Neural cell (in vitro differentiated cells): ENCODE results near the gene DDT. TPM values are rescaled to one million over a fixed set of nuclear protein-coding genes. Genes with fewer than 3 reads are reported as not detected.

Experiments
- H2AFZ ChIP-seq: fragments of 200-600, 300-800 bp; sonication (generic), shearing (Covaris generic); 2 replicates; pipeline ENCODE4 v1.6.0; 2014; ENCODE audit warnings: low read depth, mild to moderate bottlenecking, antibody characterized with exemption, low read length, moderate library complexity
- H3F3A ChIP-seq: fragments of 200-600 bp; shearing (Covaris generic); 2 replicates; pipeline ENCODE4 v1.6.1; 2016; ENCODE audit warnings: mild to moderate bottlenecking, moderate library complexity, mixed read lengths, antibody characterized with exemption, low read length; ENCODE audit not compliant: insufficient read depth, poor library complexity, severe bottlenecking
- H3K27ac ChIP-seq: fragments of 200-600, 300-800 bp; sonication (generic), shearing (Covaris generic); 2 replicates; pipeline ENCODE4 v1.5.1; 2014; ENCODE audit warnings: mild to moderate bottlenecking, low read length, moderate library complexity
- H3K27me3 ChIP-seq: fragments of 300-800, 200-600 bp; sonication (generic), shearing (Covaris generic); 2 replicates; pipeline ENCODE4 v1.6.0; 2014; ENCODE audit warnings: mild to moderate bottlenecking, low read depth, low read length, moderate library complexity; ENCODE audit not compliant: insufficient read depth
- H3K36me3 ChIP-seq: fragments of 300-800, 200-600 bp; sonication (generic), shearing (Covaris generic); 2 replicates; pipeline ENCODE4 v1.5.1; 2014; ENCODE audit warnings: mild to moderate bottlenecking, antibody characterized with exemption, low read length, moderate library complexity; ENCODE audit not compliant: insufficient read depth
- H3K4me2 ChIP-seq: fragments of 300-800, 200-600 bp; sonication (generic), shearing (Covaris generic); 2 replicates; pipeline ENCODE4 v1.6.0; 2014; ENCODE audit warnings: mild to moderate bottlenecking, low read length
- H3K4me3 ChIP-seq: fragments of 300-800, 200-600 bp; sonication (generic), shearing (Covaris generic); 2 replicates; pipeline ENCODE4 v1.5.1; 2014; ENCODE audit warnings: mild to moderate bottlenecking, low read length, moderate library complexity
- H3K79me2 ChIP-seq: fragments of 200-600 bp; shearing (Covaris generic); replicated peaks from 2 replicates; pipeline ENCODE4 v1.6.0; 2014; ENCODE audit warnings: mild to moderate bottlenecking, low read length, moderate library complexity; ENCODE audit not compliant: insufficient read depth
- H3K9ac ChIP-seq: fragments of 300-800, 200-600 bp; sonication (generic), shearing (Covaris generic); 2 replicates; pipeline ENCODE4 v1.6.1; 2016; ENCODE audit warnings: mild to moderate bottlenecking, low read length, mixed read lengths
- H3K9me2 ChIP-seq: fragments of 200-600 bp; shearing (Covaris generic); 2 replicates; pipeline ENCODE4 v1.6.1; 2016; ENCODE audit warnings: mild to moderate bottlenecking, low read length, mixed read lengths; ENCODE audit not compliant: insufficient read depth
- H3K9me3 ChIP-seq: fragments of 200-600, 300-800 bp; sonication (generic), shearing (Covaris generic); 2 replicates; pipeline ENCODE4 v1.6.1; 2016; ENCODE audit warnings: mild to moderate bottlenecking, mixed run types, low read length, moderate library complexity, mixed read lengths
- H4K20me1 ChIP-seq: fragments of 200-600 bp; shearing (Covaris generic); 2 replicates; pipeline ENCODE4 v1.6.1; 2016; ENCODE audit warnings: mild to moderate bottlenecking, mixed run types; ENCODE audit not compliant: insufficient read depth
- CTCF ChIP-seq: fragments of 450-650 bp; IDR thresholded peaks from 2 replicates; pipeline ENCODE4 v1.5.1; 2014; ENCODE audit warnings: antibody characterized with exemption, mild to moderate bottlenecking, moderate library complexity; ENCODE audit not compliant: poor library complexity, severe bottlenecking
- EP300 ChIP-seq: fragments of 450-650 bp; conservative IDR thresholded peaks from 2 replicates; pipeline ENCODE4 v1.6.1; 2014; ENCODE audit warnings: antibody characterized with exemption, mild to moderate bottlenecking, moderate library complexity; ENCODE audit not compliant: poor library complexity, severe bottlenecking
- EZH2 ChIP-seq: fragments of 200-600, 300-800 bp; shearing (Covaris generic), sonication (generic); IDR thresholded peaks from 2 replicates; pipeline ENCODE4 v1.6.1; 2014; ENCODE audit warnings: antibody characterized with exemption, low read length, borderline replicate concordance, mild to moderate bottlenecking; ENCODE audit not compliant: insufficient read depth, poor library complexity, severe bottlenecking
- MXI1 ChIP-seq: fragments of 450-650 bp; conservative IDR thresholded peaks from 2 replicates; pipeline ENCODE4 v1.6.1; 2014; ENCODE audit warnings: antibody characterized with exemption, mild to moderate bottlenecking; ENCODE audit not compliant: poor library complexity, severe bottlenecking
- POLR2AphosphoS5 ChIP-seq: IDR thresholded peaks from 2 replicates; pipeline ENCODE4 v1.6.1; 2012
- RAD21 ChIP-seq: fragments of 450-650 bp; conservative IDR thresholded peaks from 2 replicates; pipeline ENCODE4 v1.6.1; 2014; ENCODE audit warnings: antibody characterized with exemption, mild to moderate bottlenecking, moderate library complexity
- REST ChIP-seq: IDR thresholded peaks from 2 replicates; pipeline ENCODE4 v1.6.1; 2012; ENCODE audit warnings: borderline replicate concordance
- SMC3 ChIP-seq: fragments of 450-650 bp; conservative IDR thresholded peaks from 2 replicates; pipeline ENCODE4 v1.6.1; 2014; ENCODE audit warnings: antibody characterized with exemption, mild to moderate bottlenecking, moderate library complexity; ENCODE audit not compliant: poor library complexity
- TAF1 ChIP-seq: IDR thresholded peaks from 2 replicates; pipeline ENCODE4 v1.6.1; 2012; ENCODE audit warnings: low read depth
- polyA plus RNA-seq: library from polyadenylated mRNA; depleted of rRNA; stranded (reverse); fragments of >200 nt; gene quantifications from 2 replicates; pipeline ENCODE4 v1.2.3, GENCODE V29; 2014

DDT gene
- polyA plus RNA-seq, 1 donor from 2014 or later: 122 TPM

- H3K9me3 ChIP-seq: no peaks in the 10 kb centered on the region
These were observed 33.7 kb upstream of the DDT start for GRCh38 chr22:24008022-24008283.

DNA sequence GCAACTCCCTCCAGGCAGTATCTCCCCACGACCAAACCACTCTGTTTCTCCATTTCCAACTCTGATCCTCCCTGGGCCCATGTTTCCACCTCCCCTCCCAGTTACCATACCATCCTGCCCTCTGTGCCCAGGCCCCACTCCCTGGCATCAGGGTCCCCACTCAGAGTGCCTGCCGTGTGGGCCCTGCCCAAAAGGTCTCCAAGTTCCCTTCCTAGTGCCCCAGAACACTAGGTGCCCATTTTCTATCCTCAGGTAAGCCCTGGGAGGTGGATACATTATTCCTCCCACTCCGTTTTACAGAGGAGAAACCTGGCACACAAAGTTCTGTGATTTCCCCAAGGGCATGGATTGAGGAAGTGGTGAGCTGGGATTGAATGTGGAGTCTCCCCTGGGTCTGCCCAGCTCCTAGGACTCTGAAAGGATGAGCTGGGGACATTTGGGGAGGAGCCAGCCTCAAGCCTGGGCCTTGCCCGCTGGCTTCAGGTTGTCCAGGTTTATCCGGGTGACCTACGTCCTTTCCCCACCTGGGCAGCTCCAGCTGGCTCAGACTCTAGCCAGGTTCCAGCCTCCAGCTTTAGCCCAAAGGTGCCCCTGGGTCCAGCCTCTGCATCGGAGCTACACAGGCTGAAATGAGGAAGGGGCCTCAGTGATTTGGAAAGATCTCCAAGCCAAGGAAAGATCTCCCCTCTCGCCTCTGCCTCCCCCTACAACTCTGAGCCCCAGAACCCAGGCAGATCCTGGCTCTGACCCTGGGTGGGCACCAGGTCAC is 33.2 kb upstream of the DDT start:
- Histone ChIP-seq H3K9me3 (no peaks in the 10 kb centered on the region), H3K4me2 (no peak overlapping the region), H3K27ac (no peak overlapping the region), H2AFZ (no peak overlapping the region), H3F3A (no peaks in the 10 kb centered on the region), H4K20me1 (no peaks in the 10 kb centered on the region), H3K27me3 (no peaks in the 10 kb centered on the region), H3K4me3 (no peak overlapping the region), H3K9ac (no peak overlapping the region), H3K9me2 (no peaks in the 10 kb centered on the region), H3K79me2 (peaks cover 10% of the 10 kb centered on the region), H3K36me3 (no peaks in the 10 kb centered on the region)
- no peak for TF ChIP-seq TAF1
- no peak for TF ChIP-seq EZH2
- TF ChIP-seq CTCF: no peak
- no peak for TF ChIP-seq POLR2AphosphoS5
- no peak for TF ChIP-seq EP300
- TF ChIP-seq MXI1: no peak
- no peak for TF ChIP-seq SMC3

More at GRCh38 chr22:24008022-24008283, 33.7 kb upstream of the DDT start:
- Histone ChIP-seq H3K27ac (no peak overlapping the region), H3K4me2 (no peak overlapping the region), H3F3A (no peaks in the 10 kb centered on the region), H3K9me2 (no peaks in the 10 kb centered on the region), H3K27me3 (no peaks in the 10 kb centered on the region), H4K20me1 (no peaks in the 10 kb centered on the region), H3K36me3 (no peaks in the 10 kb centered on the region), H3K9ac (no peak overlapping the region), H3K4me3 (no peak overlapping the region), H2AFZ (no peak overlapping the region), H3K79me2 (peaks cover 16% of the 10 kb centered on the region)
- no peak for TF ChIP-seq EZH2
- no peak for TF ChIP-seq CTCF
- no peak for TF ChIP-seq REST
- TF ChIP-seq SMC3: no peak
- TF ChIP-seq POLR2AphosphoS5: no peak
- TF ChIP-seq EP300: no peak
- TF ChIP-seq TAF1: no peak
- TF ChIP-seq RAD21: no peak
- no peak for TF ChIP-seq MXI1
